GM12801 (cell line): ENCODE measurements around the gene HELZ.

ENCODE experiments used
- TF ChIP-seq, protein P1 (sequence below): IDR thresholded peaks from one replicate; pipeline ENCODE4 v1.5.1; 2011; ENCODE audit warnings: control low read depth; ENCODE audit not compliant: insufficient read length; ENCODE audit errors: extremely low read depth

The HELZ gene

DNA sequence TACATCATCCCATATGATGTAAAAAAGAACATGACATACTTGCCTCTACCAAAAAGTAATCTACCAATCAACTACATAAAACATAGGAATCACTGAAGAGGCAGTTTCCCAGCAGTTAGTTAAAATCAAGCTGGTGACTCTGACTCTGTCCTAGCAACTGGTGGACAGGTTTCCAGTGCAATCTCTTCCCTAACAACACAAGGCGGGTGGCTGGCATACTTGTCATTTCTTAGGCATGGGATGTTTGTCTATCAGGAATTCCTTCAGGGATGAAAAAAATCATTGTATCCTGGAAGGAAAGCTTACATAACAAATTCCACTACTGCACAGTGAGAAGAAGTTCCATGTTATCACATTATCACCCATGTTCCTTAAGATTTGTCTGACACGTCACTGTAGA lies 50.9 kb downstream of the HELZ start:
- TF ChIP-seq, protein P1, sequence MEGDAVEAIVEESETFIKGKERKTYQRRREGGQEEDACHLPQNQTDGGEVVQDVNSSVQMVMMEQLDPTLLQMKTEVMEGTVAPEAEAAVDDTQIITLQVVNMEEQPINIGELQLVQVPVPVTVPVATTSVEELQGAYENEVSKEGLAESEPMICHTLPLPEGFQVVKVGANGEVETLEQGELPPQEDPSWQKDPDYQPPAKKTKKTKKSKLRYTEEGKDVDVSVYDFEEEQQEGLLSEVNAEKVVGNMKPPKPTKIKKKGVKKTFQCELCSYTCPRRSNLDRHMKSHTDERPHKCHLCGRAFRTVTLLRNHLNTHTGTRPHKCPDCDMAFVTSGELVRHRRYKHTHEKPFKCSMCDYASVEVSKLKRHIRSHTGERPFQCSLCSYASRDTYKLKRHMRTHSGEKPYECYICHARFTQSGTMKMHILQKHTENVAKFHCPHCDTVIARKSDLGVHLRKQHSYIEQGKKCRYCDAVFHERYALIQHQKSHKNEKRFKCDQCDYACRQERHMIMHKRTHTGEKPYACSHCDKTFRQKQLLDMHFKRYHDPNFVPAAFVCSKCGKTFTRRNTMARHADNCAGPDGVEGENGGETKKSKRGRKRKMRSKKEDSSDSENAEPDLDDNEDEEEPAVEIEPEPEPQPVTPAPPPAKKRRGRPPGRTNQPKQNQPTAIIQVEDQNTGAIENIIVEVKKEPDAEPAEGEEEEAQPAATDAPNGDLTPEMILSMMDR: no peak

DNA sequence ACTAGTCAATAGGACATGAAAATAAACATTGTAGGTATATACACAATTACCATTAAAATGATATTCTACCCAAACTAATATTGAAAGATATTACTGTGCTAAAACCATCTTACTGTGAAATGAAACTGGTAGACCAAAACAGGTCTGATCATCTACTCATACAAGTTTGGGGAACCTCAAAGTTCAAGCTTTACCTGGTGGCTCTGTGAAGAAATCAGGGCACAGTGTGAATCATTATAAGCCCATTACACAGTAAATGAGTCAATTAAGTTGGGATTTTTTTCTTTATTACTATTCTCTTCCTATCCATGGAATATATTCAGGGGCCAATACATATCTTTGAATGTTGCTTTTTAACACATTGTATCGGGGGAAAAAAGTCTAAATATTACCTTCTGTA lies 57.1 kb downstream of the HELZ start:
- TF ChIP-seq, protein P1: no peak

DNA sequence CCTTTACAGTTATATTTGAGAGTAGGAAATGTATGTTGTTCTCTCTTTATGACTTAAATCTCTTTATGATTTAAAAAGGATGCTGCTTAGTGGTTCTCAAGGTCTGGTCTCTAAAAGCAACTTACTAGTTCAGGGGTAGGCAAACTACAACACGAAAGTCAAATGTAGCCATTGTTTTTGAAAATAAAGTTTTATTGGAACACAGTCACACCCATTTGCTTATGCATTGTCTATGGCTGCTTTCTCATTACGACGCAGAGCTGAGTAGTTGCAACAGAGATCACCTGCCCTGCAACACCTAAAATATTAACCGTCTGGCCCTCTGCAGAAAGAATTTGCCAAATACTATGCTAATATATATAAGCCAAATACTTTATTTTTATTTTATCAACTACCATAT lies 58.2 kb downstream of the HELZ start:
- TF ChIP-seq, protein P1: no peak

DNA sequence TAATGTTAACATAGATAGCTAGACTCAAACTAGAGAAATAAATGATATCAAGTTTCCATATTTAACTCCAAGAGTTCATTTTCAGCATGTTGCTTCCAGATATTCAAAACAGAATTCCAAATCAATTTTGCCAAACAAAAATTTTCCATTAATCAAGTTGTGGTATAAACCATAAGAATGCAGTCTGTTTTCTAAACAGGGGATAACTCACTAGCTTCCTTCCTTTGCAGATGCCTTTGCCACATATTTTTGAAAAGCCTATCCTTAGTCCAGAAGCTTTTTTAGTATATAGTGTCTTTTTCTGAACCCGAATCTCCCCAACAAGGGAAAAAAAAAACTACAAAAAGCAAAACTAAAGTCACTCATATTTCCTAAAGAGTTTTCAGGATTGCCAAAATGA lies 61.5 kb downstream of the HELZ start:
- TF ChIP-seq, protein P1: no peak

DNA sequence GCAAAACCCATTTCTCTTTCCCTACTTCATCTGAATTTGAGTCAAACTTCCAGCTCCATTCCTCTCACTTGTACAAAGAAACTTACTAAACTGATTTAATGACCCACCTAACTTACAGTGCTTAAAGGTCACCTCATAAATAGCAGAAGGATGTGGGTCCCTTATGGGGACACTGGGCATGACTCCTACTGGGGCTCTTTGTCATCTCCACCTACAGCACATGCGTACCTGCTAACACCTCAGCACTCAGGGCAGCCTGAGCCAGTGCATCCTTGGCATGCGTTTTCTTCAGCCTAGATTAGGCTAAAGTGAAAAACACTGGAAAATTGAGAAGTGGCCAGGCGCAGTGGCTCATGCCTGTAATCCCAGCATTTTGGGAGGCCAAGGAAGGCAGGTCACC lies 63.2 kb downstream of the HELZ start:
- TF ChIP-seq, protein P1: no peak

DNA sequence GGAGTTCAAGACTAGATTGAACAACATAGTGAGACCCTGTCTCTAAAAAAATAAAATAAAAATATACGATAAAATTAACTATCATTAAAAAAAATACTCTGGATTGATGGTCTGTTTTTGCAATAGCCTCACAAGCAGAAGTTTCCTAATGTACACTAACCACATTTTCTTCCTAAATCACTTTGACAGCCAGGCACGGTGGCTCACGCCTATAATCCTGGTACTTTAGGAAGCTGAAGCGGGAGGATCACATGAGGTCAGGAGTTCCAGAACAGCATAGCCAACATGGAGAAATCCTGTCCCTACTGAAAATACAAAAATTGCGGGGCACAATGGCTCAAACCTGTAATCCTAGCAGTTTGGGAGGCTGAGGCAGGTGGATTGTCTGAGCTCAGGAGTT lies 64.7 kb downstream of the HELZ start:
- TF ChIP-seq, protein P1: no peak

DNA sequence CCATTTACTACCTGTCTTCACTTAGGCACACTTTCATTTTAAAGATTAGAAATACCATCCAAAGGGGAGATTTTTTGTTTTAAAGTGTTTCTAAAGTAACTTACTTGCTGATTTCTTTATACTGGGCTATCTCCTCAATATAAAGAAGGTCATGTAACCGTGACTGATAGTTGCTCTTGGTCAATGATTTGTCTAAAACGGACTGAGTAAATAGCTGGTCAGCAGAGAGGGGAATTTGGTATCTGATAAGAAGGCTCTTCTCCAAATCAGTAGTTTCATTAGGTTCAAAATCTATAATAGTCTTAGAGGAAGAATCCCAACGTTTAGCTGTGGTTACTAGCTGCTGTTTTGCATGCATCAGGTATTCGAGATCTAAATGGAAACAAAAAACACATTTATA lies 66.4 kb downstream of the HELZ start:
- TF ChIP-seq, protein P1: no peak

DNA sequence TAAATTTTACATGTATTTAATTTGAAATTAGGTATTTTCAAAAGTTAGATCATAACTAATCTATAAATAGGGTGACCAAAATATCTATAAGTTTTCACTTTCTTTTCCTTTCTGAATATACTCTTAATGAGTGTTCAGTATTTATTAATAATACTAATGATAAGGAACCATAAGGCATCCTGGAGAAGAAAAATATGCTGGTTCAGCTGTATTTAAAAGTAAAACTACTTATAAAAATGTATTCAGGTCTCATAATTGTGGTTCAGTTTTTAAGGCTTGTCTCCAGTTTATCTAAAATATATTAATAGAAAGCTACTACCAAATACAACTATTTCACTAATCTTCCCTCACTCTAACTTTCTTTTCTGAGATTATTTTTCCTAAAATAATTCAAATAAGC lies 67.3 kb downstream of the HELZ start:
- TF ChIP-seq, protein P1: no peak
